ENCODE results near the gene KIAA1217. TPM values are rescaled to one million over a fixed set of nuclear protein-coding genes. Genes with fewer than 3 reads are reported as not detected.

Gene KIAA1217
- total RNA-seq, 1 experiment from 2014 or later: 7.8 TPM

DNA sequence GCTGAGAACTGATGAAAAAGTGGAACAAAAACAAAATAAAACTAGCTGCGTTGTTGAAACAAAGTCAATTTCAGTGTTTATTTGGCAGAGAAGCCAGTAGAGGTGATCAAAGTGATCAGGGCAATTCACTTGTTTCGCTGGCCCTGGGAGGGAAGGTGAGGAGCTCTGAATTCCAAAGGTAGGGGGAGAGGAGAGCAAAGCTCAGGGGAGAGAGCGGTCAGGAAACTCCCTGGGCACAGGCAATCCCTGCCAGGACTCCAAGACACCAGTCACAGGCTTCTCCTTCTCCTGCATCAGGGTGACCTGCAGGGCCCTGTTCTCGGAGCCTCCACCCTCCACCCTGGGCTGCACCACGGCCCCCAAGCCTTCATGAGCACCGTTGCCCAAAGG lies 6.8 kb upstream of the KIAA1217 start (continued):
- TF ChIP-seq TCF7L2 (IDR thresholded peaks at IDR 0.05; ENCODE audit: borderline replicate concordance, extremely low read depth, insufficient read depth, insufficient read length): no peak

DNA sequence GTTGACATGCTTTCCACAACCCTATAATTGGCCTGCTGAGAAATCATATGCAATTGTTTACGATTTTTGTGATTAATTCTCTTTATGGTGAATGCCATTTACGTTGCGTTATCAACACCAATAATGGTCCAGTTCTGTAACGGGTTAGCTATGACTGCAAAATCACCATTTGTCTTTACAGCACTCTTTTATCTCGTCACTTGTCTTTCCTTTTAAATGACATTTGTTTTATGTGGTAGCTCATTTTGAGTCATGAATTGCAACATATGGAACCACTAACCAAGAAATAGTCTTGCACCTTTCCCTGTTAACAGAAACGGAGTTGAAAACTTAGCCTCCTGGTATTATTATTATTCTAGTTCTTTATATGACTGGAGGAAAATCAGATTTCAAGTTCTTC lies 3.1 kb upstream of the KIAA1217 start:
- no peak for ATAC-seq
- H3K4me1 ChIP-seq (ENCODE audit: control insufficient read depth in 1 of 2, insufficient read depth in 2 of 2, low read length in 2 of 2): peaks cover 0 to 3% of the 10 kb centered on the region in 2 experiments; a peak in 1 of 4 replicates

DNA sequence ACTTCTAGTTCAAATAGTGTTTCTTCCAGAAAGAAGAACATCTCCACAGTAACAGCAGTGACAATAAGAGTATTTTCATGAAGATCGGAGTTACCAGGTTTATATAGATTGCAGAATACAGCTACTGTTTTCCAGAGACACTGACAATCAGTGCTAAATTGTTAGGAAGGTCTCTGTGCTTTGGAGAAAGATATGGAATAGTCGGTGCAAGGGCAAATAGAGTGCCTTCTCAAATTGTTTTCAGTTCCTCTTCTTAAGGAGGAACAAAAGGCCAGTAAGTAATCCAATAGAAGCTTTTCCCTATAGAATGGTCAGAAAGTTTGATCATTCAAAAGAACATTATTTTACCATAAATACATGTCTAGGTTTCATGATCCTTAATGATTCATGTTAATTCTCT lies 2.6 kb upstream of the KIAA1217 start:
- no peak overlapping the region for H3K4me3 ChIP-seq (replicated peaks in 1 of 2; ENCODE audit: low read depth in 1 of 2, low read length in 2 of 2)
- H3K9me3 ChIP-seq (ENCODE audit: control insufficient read depth in 1 of 2, insufficient read depth in 1 of 2, low read depth in 1 of 2, low read length in 2 of 2): no peaks in the 10 kb centered on the region
- no peak for ATAC-seq
- intact Hi-C loops (cut with micrococcal nuclease): no loop called here
- H4K20me1 ChIP-seq (ENCODE audit: insufficient read depth): no peaks in the 10 kb centered on the region
- peaks cover 0 to 3% of the 10 kb centered on the region in 2 experiments; a peak in 1 of 4 replicates for H3K4me1 ChIP-seq (ENCODE audit: control insufficient read depth in 1 of 2, insufficient read depth in 2 of 2, low read length in 2 of 2)
- no peak overlapping the region for H3K4me2 ChIP-seq (ENCODE audit: low read length)
- ChIA-PET CTCF (no interaction called here), POLR2A (no interaction called here), RAD21 (ENCODE audit: low non-redundant PET in 1 of 2, low total read pairs in 2 of 2, uncharacterized antibody in 2 of 2, unreplicated experiment in 2 of 2) (no interaction called here)
- no peaks in the 10 kb centered on the region for H3K79me2 ChIP-seq (ENCODE audit: insufficient read depth, low read length)
- DNase-seq (ENCODE audit: low read depth, low spot score): no peak
- H3K36me3 ChIP-seq (ENCODE audit: control insufficient read depth in 1 of 2, insufficient read depth in 2 of 2, low read length in 2 of 2): no peaks in the 10 kb centered on the region
- H3K27me3 ChIP-seq (ENCODE audit: insufficient read depth, low read length): peaks cover 7% of the 10 kb centered on the region; the same call in 1 of the 2 replicates
- no peak overlapping the region for H3K9ac ChIP-seq (ENCODE audit: low read length)
- no peak overlapping the region for H3K27ac ChIP-seq (ENCODE audit: low read depth, low read length)
- H2AFZ ChIP-seq (ENCODE audit: low read depth, low read length, poor library complexity, severe bottlenecking): no peak overlapping the region
- no peaks in the 10 kb centered on the region for H3K9me2 ChIP-seq (ENCODE audit: insufficient read depth)
- BruUV-seq (replicated peaks): no TSS peak
- TF ChIP-seq, protein P1, sequence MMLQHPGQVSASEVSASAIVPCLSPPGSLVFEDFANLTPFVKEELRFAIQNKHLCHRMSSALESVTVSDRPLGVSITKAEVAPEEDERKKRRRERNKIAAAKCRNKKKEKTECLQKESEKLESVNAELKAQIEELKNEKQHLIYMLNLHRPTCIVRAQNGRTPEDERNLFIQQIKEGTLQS (IDR thresholded peaks at IDR 0.05): no peak
- TF ChIP-seq JUND (IDR thresholded peaks at IDR 0.05) (no peak), POLR2A (IDR thresholded peaks at IDR 0.05; ENCODE audit: borderline replicate concordance, extremely low read depth, insufficient read depth, insufficient read length) (no peak), ZNF274 (IDR thresholded peaks at IDR 0.05; ENCODE audit: low read depth, low read length) (no peak), POLR2AphosphoS5 (IDR thresholded peaks at IDR 0.05; ENCODE audit: low read depth, low read length) (no peak), CBX3 (IDR thresholded peaks at IDR 0.05; ENCODE audit: low read depth) (no peak), ZFX (IDR thresholded peaks at IDR 0.05) (no peak)
- TF ChIP-seq, protein P2, sequence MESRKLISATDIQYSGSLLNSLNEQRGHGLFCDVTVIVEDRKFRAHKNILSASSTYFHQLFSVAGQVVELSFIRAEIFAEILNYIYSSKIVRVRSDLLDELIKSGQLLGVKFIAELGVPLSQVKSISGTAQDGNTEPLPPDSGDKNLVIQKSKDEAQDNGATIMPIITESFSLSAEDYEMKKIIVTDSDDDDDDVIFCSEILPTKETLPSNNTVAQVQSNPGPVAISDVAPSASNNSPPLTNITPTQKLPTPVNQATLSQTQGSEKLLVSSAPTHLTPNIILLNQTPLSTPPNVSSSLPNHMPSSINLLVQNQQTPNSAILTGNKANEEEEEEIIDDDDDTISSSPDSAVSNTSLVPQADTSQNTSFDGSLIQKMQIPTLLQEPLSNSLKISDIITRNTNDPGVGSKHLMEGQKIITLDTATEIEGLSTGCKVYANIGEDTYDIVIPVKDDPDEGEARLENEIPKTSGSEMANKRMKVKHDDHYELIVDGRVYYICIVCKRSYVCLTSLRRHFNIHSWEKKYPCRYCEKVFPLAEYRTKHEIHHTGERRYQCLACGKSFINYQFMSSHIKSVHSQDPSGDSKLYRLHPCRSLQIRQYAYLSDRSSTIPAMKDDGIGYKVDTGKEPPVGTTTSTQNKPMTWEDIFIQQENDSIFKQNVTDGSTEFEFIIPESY (IDR thresholded peaks at IDR 0.05; ENCODE audit: extremely low read depth, insufficient replicate concordance, low read length): no peak
- TF ChIP-seq, protein P3, sequence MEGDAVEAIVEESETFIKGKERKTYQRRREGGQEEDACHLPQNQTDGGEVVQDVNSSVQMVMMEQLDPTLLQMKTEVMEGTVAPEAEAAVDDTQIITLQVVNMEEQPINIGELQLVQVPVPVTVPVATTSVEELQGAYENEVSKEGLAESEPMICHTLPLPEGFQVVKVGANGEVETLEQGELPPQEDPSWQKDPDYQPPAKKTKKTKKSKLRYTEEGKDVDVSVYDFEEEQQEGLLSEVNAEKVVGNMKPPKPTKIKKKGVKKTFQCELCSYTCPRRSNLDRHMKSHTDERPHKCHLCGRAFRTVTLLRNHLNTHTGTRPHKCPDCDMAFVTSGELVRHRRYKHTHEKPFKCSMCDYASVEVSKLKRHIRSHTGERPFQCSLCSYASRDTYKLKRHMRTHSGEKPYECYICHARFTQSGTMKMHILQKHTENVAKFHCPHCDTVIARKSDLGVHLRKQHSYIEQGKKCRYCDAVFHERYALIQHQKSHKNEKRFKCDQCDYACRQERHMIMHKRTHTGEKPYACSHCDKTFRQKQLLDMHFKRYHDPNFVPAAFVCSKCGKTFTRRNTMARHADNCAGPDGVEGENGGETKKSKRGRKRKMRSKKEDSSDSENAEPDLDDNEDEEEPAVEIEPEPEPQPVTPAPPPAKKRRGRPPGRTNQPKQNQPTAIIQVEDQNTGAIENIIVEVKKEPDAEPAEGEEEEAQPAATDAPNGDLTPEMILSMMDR (IDR thresholded peaks at IDR 0.05 in 2 of 3, conservative IDR thresholded peaks at IDR 0.05 in 1 of 3; ENCODE audit: borderline replicate concordance in 1 of 3, insufficient read depth in 1 of 3, low read depth in 2 of 3, low read length in 2 of 3): no peak

More for the DNA sequence above, 3.1 kb upstream of the KIAA1217 start:
- no peak overlapping the region for H3K4me3 ChIP-seq (replicated peaks in 1 of 2; ENCODE audit: low read depth in 1 of 2, low read length in 2 of 2)
- POLR2A ChIA-PET: no interaction called here
- H3K36me3 ChIP-seq (ENCODE audit: control insufficient read depth in 1 of 2, insufficient read depth in 2 of 2, low read length in 2 of 2): no peaks in the 10 kb centered on the region
- no peaks in the 10 kb centered on the region for H3K9me2 ChIP-seq (ENCODE audit: insufficient read depth)
- CTCF ChIA-PET: no interaction called here
- BruUV-seq (replicated peaks): no TSS peak
- H3K27me3 ChIP-seq (ENCODE audit: insufficient read depth, low read length): peaks cover 7% of the 10 kb centered on the region; the same call in 1 of the 2 replicates
- no peak for DNase-seq (ENCODE audit: low read depth, low spot score)
- no peak overlapping the region for H3K9ac ChIP-seq (ENCODE audit: low read length)
- intact Hi-C loops (cut with micrococcal nuclease): no loop called here
- H3K9me3 ChIP-seq (ENCODE audit: control insufficient read depth in 1 of 2, insufficient read depth in 1 of 2, low read depth in 1 of 2, low read length in 2 of 2): no peaks in the 10 kb centered on the region
- no peak overlapping the region for H2AFZ ChIP-seq (ENCODE audit: low read depth, low read length, poor library complexity, severe bottlenecking)
- no peaks in the 10 kb centered on the region for H4K20me1 ChIP-seq (ENCODE audit: insufficient read depth)
- no peak overlapping the region for H3K27ac ChIP-seq (ENCODE audit: low read depth, low read length)
- RAD21 ChIA-PET (ENCODE audit: low non-redundant PET in 1 of 2, low total read pairs in 2 of 2, uncharacterized antibody in 2 of 2, unreplicated experiment in 2 of 2): no interaction called here
- TF ChIP-seq, protein P2 (IDR thresholded peaks at IDR 0.05; ENCODE audit: extremely low read depth, insufficient replicate concordance, low read length): no peak
- no peak overlapping the region for H3K4me2 ChIP-seq (ENCODE audit: low read length)
- H3K79me2 ChIP-seq (ENCODE audit: insufficient read depth, low read length): no peaks in the 10 kb centered on the region
